ENCODE results near the gene ZKSCAN4.

- TF ChIP-seq, protein P1, sequence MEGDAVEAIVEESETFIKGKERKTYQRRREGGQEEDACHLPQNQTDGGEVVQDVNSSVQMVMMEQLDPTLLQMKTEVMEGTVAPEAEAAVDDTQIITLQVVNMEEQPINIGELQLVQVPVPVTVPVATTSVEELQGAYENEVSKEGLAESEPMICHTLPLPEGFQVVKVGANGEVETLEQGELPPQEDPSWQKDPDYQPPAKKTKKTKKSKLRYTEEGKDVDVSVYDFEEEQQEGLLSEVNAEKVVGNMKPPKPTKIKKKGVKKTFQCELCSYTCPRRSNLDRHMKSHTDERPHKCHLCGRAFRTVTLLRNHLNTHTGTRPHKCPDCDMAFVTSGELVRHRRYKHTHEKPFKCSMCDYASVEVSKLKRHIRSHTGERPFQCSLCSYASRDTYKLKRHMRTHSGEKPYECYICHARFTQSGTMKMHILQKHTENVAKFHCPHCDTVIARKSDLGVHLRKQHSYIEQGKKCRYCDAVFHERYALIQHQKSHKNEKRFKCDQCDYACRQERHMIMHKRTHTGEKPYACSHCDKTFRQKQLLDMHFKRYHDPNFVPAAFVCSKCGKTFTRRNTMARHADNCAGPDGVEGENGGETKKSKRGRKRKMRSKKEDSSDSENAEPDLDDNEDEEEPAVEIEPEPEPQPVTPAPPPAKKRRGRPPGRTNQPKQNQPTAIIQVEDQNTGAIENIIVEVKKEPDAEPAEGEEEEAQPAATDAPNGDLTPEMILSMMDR (IDR thresholded peaks at IDR 0.05; ENCODE audit: low read depth, low read length), result no peak
- peak; percentile 49 for TF ChIP-seq POLR2A (IDR thresholded peaks at IDR 0.05; ENCODE audit: extremely low read depth, insufficient read length)
- no peak for TF ChIP-seq MAX (IDR thresholded peaks at IDR 0.05; ENCODE audit: low read depth, low read length)
These were observed at the start of gene ZKSCAN4 for GRCh38 chr6:28252009-28252975.

All from NB4 (cell line).